Measurements from ENCODE around the gene C17orf67. TPM values are rescaled to one million over a fixed set of nuclear protein-coding genes. Genes with fewer than 3 reads are reported as not detected.

The C17orf67 gene
- total and polyA plus RNA-seq, 2 of the 8 experiments (the other 6 are each of a cell fraction or from before 2014, with no cell fraction given): 0.67 to 2.2 TPM

DNA sequence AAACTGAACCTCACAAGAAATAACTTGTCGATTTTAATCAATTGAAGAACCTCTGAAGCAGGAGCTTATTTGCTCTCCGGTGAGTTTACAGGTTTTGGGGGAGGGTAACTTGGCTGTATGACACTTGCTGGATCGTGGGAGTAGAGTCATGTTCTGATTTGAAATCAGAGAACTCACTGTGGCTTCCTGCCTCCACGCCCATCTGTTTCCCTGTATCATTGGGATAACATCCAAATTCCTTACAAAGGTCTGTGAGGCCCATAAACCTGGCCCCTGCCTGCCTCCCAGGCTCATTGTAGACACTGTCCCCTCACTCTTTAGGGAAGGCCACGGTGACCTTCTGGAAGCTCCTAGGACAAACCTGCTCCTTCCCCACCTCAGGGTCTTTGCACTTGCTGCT is 48.3 kb downstream of the C17orf67 start:
- H3K23ac ChIP-seq (ENCODE audit: insufficient read length): no peak overlapping the region
- H4K8ac ChIP-seq (ENCODE audit: extremely low read depth, insufficient read depth, low read length): no peak overlapping the region
- H3K79me2 ChIP-seq (ENCODE audit: control insufficient read depth in 1 of 2, insufficient read depth in 2 of 2, low read length in 2 of 2): no peaks in the 10 kb centered on the region
- H2AFZ ChIP-seq (ENCODE audit: low read length): no peak overlapping the region
- no peaks in the 10 kb centered on the region for H3K9me3 ChIP-seq (ENCODE audit: insufficient read depth in 2 of 2, low read depth in 1 of 2, low read length in 1 of 2)
- H3K9ac ChIP-seq (replicated peaks in 1 of 4; ENCODE audit: extremely low read depth in 1 of 4, low read depth in 3 of 4, low read length in 3 of 4): no peak overlapping the region
- H3K4me1 ChIP-seq (replicated peaks in 1 of 4; ENCODE audit: control insufficient read depth in 3 of 4, insufficient read depth in 4 of 4, low read length in 3 of 4): peaks cover 0 to 2% (median under 1%) of the 10 kb centered on the region in 4 experiments; a peak in 4 of 7 replicates
- FAIRE-seq (no peak), DNase-seq (ENCODE audit: low read depth in 1 of 2, low spot score in 2 of 2) (no peak)
- no peak overlapping the region for H2BK12ac ChIP-seq (ENCODE audit: low read depth, low read length)
- H3K4me3 ChIP-seq (ENCODE audit: extremely low read depth in 1 of 4, insufficient read depth in 2 of 4, low read depth in 3 of 4, low read length in 4 of 4): no peak overlapping the region
- H2BK120ac ChIP-seq (replicated peaks; ENCODE audit: low read depth, low read length): no peak overlapping the region
- H3K4me2 ChIP-seq (ENCODE audit: insufficient read depth in 1 of 2, low read depth in 2 of 2, low read length in 2 of 2): no peak overlapping the region
- H3K27me3 ChIP-seq (replicated peaks in 1 of 4; ENCODE audit: control insufficient read depth in 3 of 4, extremely low read depth in 1 of 4, insufficient read depth in 3 of 4, low read length in 3 of 4): peaks cover 0 to 9% (median 8%) of the 10 kb centered on the region in 4 experiments; a peak in 5 of 7 replicates
- CTCF ChIA-PET (ENCODE audit: partially characterized antibody): interaction anchor here (0.8 to 2.0 kb wide), 4 partner anchors 8 to 193 kb away, joined by 3 to 5 read pairs (median 4); no protein-coding TSS in a partner anchor
- H2BK20ac ChIP-seq (ENCODE audit: low read length): no peak overlapping the region
- H2BK15ac ChIP-seq (ENCODE audit: low read length): no peak overlapping the region
- WGBS, 2 experiments (ENCODE audit: extremely low coverage in 1 of 2, insufficient coverage in 1 of 2, insufficient read length in 1 of 2, insufficient replicate concordance in 2 of 2, low coverage in 1 of 2, low lambda C conversion rate in 2 of 2, missing lambda C conversion rate in 1 of 2): 81% methylated on average over 5 of the region's 5 CpGs; no CpG with 5 or more reads in 1 of the 2 experiments
- no peak overlapping the region for H2BK5ac ChIP-seq (ENCODE audit: low read depth, low read length)
- no peak overlapping the region for H2AK5ac ChIP-seq (ENCODE audit: low read depth, low read length)
- H3K36me3 ChIP-seq (ENCODE audit: control insufficient read depth in 2 of 4, insufficient read depth in 4 of 4, low read length in 3 of 4): no peaks in the 10 kb centered on the region
- H4K20me1 ChIP-seq (replicated peaks in 1 of 2; ENCODE audit: control insufficient read depth in 1 of 2, insufficient read depth in 2 of 2, low read length in 2 of 2): no peaks in the 10 kb centered on the region
- H3K23me2 ChIP-seq (ENCODE audit: low read depth, low read length): no peaks in the 10 kb centered on the region
- no peak overlapping the region for H3K27ac ChIP-seq (ENCODE audit: low read depth, low read length)
- H3K56ac ChIP-seq (replicated peaks; ENCODE audit: insufficient read length, low read depth, low read length): no peak overlapping the region
- no peak overlapping the region for H3K14ac ChIP-seq (ENCODE audit: insufficient read length)
- H3K79me1 ChIP-seq (ENCODE audit: low read depth, low read length): no peaks in the 10 kb centered on the region
- H4K5ac ChIP-seq (ENCODE audit: insufficient read length, low read depth, low read length): no peak overlapping the region
- H4K91ac ChIP-seq (replicated peaks; ENCODE audit: insufficient read length, low read length): no peak overlapping the region
- no peak overlapping the region for H3K4ac ChIP-seq (replicated peaks; ENCODE audit: insufficient read length, low read depth, low read length)
- H3K18ac ChIP-seq (ENCODE audit: extremely low read depth, low read length): no peak overlapping the region
- POLR2A ChIA-PET (ENCODE audit: partially characterized antibody): interaction anchor here (1.3 kb wide), 1 partner anchor 17 kb away, joined by 3 read pairs; no protein-coding TSS in a partner anchor
- TF ChIP-seq CHD1 (IDR thresholded peaks at IDR 0.05; ENCODE audit: low read depth, low read length) (no peak), EZH2 (IDR thresholded peaks at IDR 0.05; ENCODE audit: low read depth, low read length, severe bottlenecking) (no peak), NRF1 (IDR thresholded peaks at IDR 0.05; ENCODE audit: low read depth, low read length) (no peak), SIX5 (IDR thresholded peaks at IDR 0.05; ENCODE audit: low read depth, low read length) (no peak), JUND (IDR thresholded peaks at IDR 0.05; ENCODE audit: low read length) (no peak), RNF2 (IDR thresholded peaks at IDR 0.05; ENCODE audit: borderline replicate concordance, low read depth, low read length, missing control alignments, poor library complexity, severe bottlenecking) (no peak), CEBPB (IDR thresholded peaks at IDR 0.05; ENCODE audit: low read depth, low read length) (no peak), RXRA (IDR thresholded peaks at IDR 0.05; ENCODE audit: insufficient read depth, low read depth, low read length) (no peak), HDAC2 (IDR thresholded peaks at IDR 0.05; ENCODE audit: borderline replicate concordance in 1 of 2, low read depth in 2 of 2, low read length in 2 of 2) (no peak), POLR2AphosphoS5 (IDR thresholded peaks at IDR 0.05; ENCODE audit: low read depth, low read length) (no peak), CTBP2 (IDR thresholded peaks at IDR 0.05; ENCODE audit: borderline replicate concordance, insufficient read depth, insufficient read length, low read length) (no peak), BCL11A (IDR thresholded peaks at IDR 0.05; ENCODE audit: low read depth in 2 of 2, low read length in 2 of 2) (no peak)

Measured in H1 (cell line).